Caco-2 (cell line): ENCODE results near the gene CYP2C9. TPM values are rescaled to one million over a fixed set of nuclear protein-coding genes. Genes with fewer than 3 reads are reported as not detected.

Experiments
- BruUV-seq: library from RNA; stranded (reverse); fragments of 400-500 nt; replicated peaks from 2 replicates; lab custom pipeline; 2021; lab: Mats Ljungman, UMichigan
- CTCF ChIA-PET: fragments of 300-600 bp; sonication (Branson Sonifier 250); formaldehyde crosslinking; loops from one replicate; lab custom pipeline; 2022; ENCODE audit warnings: antibody characterized with exemption; lab: Charles Lee
- POLR2A ChIA-PET: fragments of 300-600 bp; sonication (Branson Sonifier 250); formaldehyde crosslinking; loops from one replicate; lab custom pipeline; 2022; ENCODE audit warnings: antibody characterized with exemption; lab: Charles Lee
- DNase-seq, 2 experiments: peaks; one replicate each; pipeline versions ENCODE4 v3.0.0 to v3.0.0-alpha.2; 2020 to 2022
- H3K27me3 ChIP-seq: replicated peaks from 2 replicates; pipeline ENCODE4 v1.6.0; 2011; ENCODE audit warnings: low read length; ENCODE audit not compliant: control insufficient read depth, insufficient read depth
- H3K36me3 ChIP-seq: 2 replicates; pipeline ENCODE4 v1.5.1; 2011; ENCODE audit warnings: low read length; ENCODE audit not compliant: control insufficient read depth, insufficient read depth
- H3K4me1 ChIP-seq: fragments of 250-450 bp; sonication (Bioruptor Pico); 2 replicates; pipeline ENCODE4 v1.5.1; 2020; ENCODE audit warnings: mild to moderate bottlenecking
- H3K4me3 ChIP-seq: 2 replicates; pipeline ENCODE4 v1.5.1; 2011; ENCODE audit warnings: low read depth, mild to moderate bottlenecking, control low read depth, low read length
- H3K9me3 ChIP-seq: fragments of 250-450 bp; sonication (Bioruptor Pico); 2 replicates; pipeline ENCODE4 v1.5.1; 2020; ENCODE audit warnings: mild to moderate bottlenecking, moderate library complexity
- H3K27ac Mint-ChIP-seq: one replicate; pipeline ENCODE4 v1.8.0; 2022; ENCODE audit warnings: mixed read lengths; ENCODE audit not compliant: unreplicated experiment
- H3K27me3 Mint-ChIP-seq: one replicate; pipeline ENCODE4 v1.8.0; 2022; ENCODE audit warnings: mixed read lengths; ENCODE audit not compliant: insufficient read depth, unreplicated experiment
- H3K36me3 Mint-ChIP-seq: one replicate; pipeline ENCODE4 v1.8.0; 2022; ENCODE audit warnings: mild to moderate bottlenecking, mixed read lengths; ENCODE audit not compliant: insufficient read depth, unreplicated experiment
- H3K4me1 Mint-ChIP-seq: one replicate; pipeline ENCODE4 v1.8.0; 2022; ENCODE audit warnings: low read depth, mixed read lengths; ENCODE audit not compliant: unreplicated experiment
- H3K4me3 Mint-ChIP-seq: one replicate; pipeline ENCODE4 v1.8.0; 2022; ENCODE audit warnings: mild to moderate bottlenecking, moderate library complexity, mixed read lengths; ENCODE audit not compliant: unreplicated experiment
- H3K9me3 Mint-ChIP-seq: one replicate; pipeline ENCODE4 v1.8.0; 2022; ENCODE audit warnings: mixed read lengths; ENCODE audit not compliant: unreplicated experiment
- CTCF ChIP-seq, 2 experiments: fragments of 200-600 bp in 1 of 2; IDR thresholded peaks; 1 replicate in 1 of 2; 2 replicates in 1 of 2; pipeline versions ENCODE4 v1.5.1 to v1.8.0; 2011 to 2022; ENCODE audit warnings: antibody characterized with exemption in 1 of 2, control low read depth in 1 of 2, inconsistent platforms in 1 of 2, low read depth in 1 of 2, low read length in 1 of 2, mild to moderate bottlenecking in 1 of 2, moderate library complexity in 1 of 2; ENCODE audit not compliant: insufficient read depth in 1 of 2, severe bottlenecking in 1 of 2, unreplicated experiment in 1 of 2
- intact Hi-C: fragments of 100-400 bp; cut with micrococcal nuclease; formaldehyde crosslinking; loops from one replicate; pipeline ENCODE4 v1.10.0; 2022; ENCODE audit not compliant: unreplicated experiment
- total RNA-seq: library from RNA; stranded (reverse); gene quantifications from 2 replicates; pipeline ENCODE4 v1.2.3, GENCODE V29; 2022

CYP2C9 gene
- total RNA-seq, 1 experiment from 2014 or later = 1.4 TPM

GRCh38 chr10:94963901-94964300 lies 25.4 kb downstream of the CYP2C9 start:
- POLR2A ChIA-PET = no interaction called here
- TF ChIP-seq CTCF (IDR thresholded peaks at IDR 0.05; ENCODE audit: insufficient read depth in 1 of 2, low read depth in 1 of 2, low read length in 1 of 2, severe bottlenecking in 1 of 2, unreplicated experiment in 1 of 2) = peak; percentile 73 to 77
- Mint-ChIP-seq H3K9me3 (peaks cover 21% of the 10 kb centered on the region), H3K4me3 (no peak overlapping the region), H3K4me1 (no peaks in the 10 kb centered on the region), H3K27me3 (no peaks in the 10 kb centered on the region), H3K36me3 (no peaks in the 10 kb centered on the region), H3K27ac (no peak overlapping the region)
- no peaks in the 10 kb centered on the region for H3K36me3 ChIP-seq
- BruUV-seq = no TSS peak
- CTCF ChIA-PET = interaction anchor here (0.7 to 1.0 kb wide), 2 partner anchors 279 to 398 kb away, joined by 3 to 4 read pairs; no protein-coding TSS in a partner anchor
- DNase-seq = peak; percentile 53 to 54
- H3K4me1 ChIP-seq = no peaks in the 10 kb centered on the region
- 0 out of 2 replicates have a peak, but pooled peaks cover 2% of the 10 kb centered on the region for H3K9me3 ChIP-seq
- intact Hi-C loops = loop anchor here (2.0 to 5.0 kb wide), 4 partner anchors 168 to 342 kb away; no protein-coding TSS in a partner anchor
- H3K4me3 ChIP-seq = no peak overlapping the region
- H3K27me3 ChIP-seq = no peaks in the 10 kb centered on the region

GRCh38 chr10:94983555-94983954 lies 45.1 kb downstream of the CYP2C9 start:
- Mint-ChIP-seq H3K4me3 (no peak overlapping the region), H3K4me1 (no peaks in the 10 kb centered on the region), H3K27ac (no peak overlapping the region), H3K9me3 (peaks cover 19% of the 10 kb centered on the region), H3K27me3 (peaks cover 13% of the 10 kb centered on the region), H3K36me3 (no peaks in the 10 kb centered on the region)
- Histone ChIP-seq H3K27me3 (no peaks in the 10 kb centered on the region), H3K4me3 (no peak overlapping the region), H3K4me1 (no peaks in the 10 kb centered on the region), H3K36me3 (no peaks in the 10 kb centered on the region), H3K9me3 (no peaks in the 10 kb centered on the region)
- no TSS peak for BruUV-seq
- no peak for TF ChIP-seq CTCF (IDR thresholded peaks at IDR 0.05; ENCODE audit: insufficient read depth in 1 of 2, low read depth in 1 of 2, low read length in 1 of 2, severe bottlenecking in 1 of 2, unreplicated experiment in 1 of 2)
- ChIA-PET CTCF (no interaction called here), POLR2A (no interaction called here)
- no peak for DNase-seq
- intact Hi-C loops = no loop called here

- no peak for TF ChIP-seq CTCF (IDR thresholded peaks at IDR 0.05; ENCODE audit: insufficient read depth in 1 of 2, low read depth in 1 of 2, low read length in 1 of 2, severe bottlenecking in 1 of 2, unreplicated experiment in 1 of 2)
- no peak overlapping the region for H3K4me3 Mint-ChIP-seq
- DNase-seq = no peak
- peaks cover 17% of the 10 kb centered on the region; the same call in 1 of the 2 replicates for H3K9me3 ChIP-seq
- H3K27ac Mint-ChIP-seq = no peak overlapping the region
- H3K4me3 ChIP-seq = no peak overlapping the region
- peaks cover 13% of the 10 kb centered on the region for H3K9me3 Mint-ChIP-seq
- ChIA-PET CTCF (no interaction called here), POLR2A (no interaction called here)
- H3K36me3 Mint-ChIP-seq = no peaks in the 10 kb centered on the region
- H3K4me1 Mint-ChIP-seq = no peaks in the 10 kb centered on the region
- no peaks in the 10 kb centered on the region for H3K27me3 ChIP-seq
- H3K36me3 ChIP-seq = no peaks in the 10 kb centered on the region
- intact Hi-C loops = no loop called here
- H3K4me1 ChIP-seq = no peaks in the 10 kb centered on the region
- BruUV-seq = no TSS peak
- H3K27me3 Mint-ChIP-seq = peaks cover 3% of the 10 kb centered on the region
Measured at GRCh38 chr10:94989192-94989591, 50.7 kb downstream of the CYP2C9 start.
